CD4-positive, alpha-beta T cell treated with Interleukin-15 for 4 hours (primary cell): ENCODE results near the gene ZNF420.

Experiments
- DNase-seq: peaks from one replicate; pipeline ENCODE4 v3.0.0-alpha.2; 2020; ENCODE audit warnings: low spot score

Gene ZNF420

GRCh38 chr19:37148214-37148613 is 70.0 kb downstream of the ZNF420 start:
- no peak for DNase-seq

DNA sequence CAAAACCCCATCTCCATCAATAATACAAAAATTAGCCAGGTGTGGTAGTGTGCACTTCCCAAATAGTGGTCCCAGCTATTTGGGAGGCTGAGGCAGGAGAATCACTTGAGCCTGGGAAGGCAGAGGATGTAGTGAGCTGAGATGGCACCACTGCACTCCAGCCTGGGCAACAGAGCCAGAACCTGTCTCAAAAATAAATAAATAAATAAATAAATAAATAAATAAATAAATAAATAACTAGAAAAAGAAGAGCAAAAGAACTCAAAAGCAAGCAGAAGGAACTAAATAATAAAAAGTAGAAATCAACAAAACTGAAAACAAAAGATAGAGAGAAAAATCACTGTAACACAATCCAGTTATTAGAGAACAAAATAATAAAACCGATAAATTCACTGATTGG is 81.9 kb downstream of the ZNF420 start:
- no peak for DNase-seq

DNA sequence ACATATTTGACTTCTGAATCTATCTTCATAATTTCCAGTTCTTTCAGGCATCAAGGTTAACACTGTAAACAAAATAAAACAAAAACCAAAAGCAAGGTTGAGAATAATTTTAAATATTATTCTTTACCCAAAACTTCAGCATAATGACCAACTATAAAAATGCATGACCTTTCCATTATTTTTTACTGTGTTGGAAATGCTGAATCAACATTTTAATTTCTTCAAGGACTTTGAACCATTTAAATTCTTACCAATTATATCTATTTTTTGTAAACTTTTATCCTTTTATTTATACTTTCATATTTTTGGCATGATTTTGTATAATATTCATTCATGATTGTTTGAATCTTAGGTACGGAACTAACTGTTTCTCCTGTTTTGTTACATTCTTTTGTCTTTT is 87.4 kb downstream of the ZNF420 start:
- DNase-seq = no peak

- DNase-seq = peak; percentile 94
These were observed 94.4 kb downstream of the ZNF420 start, which contains the start of gene ZNF585A for GRCh38 chr19:37172368-37173366. TSS of gene ZNF585A (minus strand) at chr19:37172695. CDS start at chr19:37169910, 2,785 bp downstream.
